ENCODE data around the gene GMDS. TPM values are rescaled to one million over a fixed set of nuclear protein-coding genes. Genes with fewer than 3 reads are reported as not detected.

Gene GMDS
- polyA plus RNA-seq, 1 of the 3 experiments (the other 2 are of a cell fraction): 12.3 TPM

DNA sequence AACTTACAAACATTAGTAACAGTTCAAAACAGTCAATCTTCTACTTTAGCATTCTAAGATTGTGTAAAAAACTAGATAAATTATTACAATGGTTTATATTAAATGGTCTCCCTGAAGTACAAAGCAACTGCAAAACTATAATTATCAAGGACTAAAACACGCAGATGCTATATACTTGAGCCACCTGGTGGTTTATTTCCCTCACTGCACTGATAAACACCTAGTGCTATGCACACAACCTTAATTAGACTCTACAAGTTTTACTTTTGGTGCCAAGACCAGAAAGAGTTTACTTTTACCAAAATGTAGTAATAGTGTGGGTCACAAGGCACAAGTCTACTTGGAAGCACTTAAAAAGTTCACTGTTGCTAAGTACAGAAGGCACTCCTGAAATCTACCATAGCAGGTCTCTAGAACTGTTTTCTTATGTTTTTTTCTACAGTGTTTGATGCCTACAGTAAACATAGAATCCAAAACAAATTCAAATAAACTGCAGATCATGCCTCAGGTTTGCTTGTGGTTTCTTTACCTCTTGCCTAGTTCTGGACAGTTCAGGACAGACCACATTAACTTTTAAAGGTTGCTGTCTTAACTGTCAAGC, 49.2 kb downstream of the GMDS start:
- no peak for TF ChIP-seq NRF1 (IDR thresholded peaks at IDR 0.05; ENCODE audit: low read depth, low read length)
- TF ChIP-seq, protein P1, sequence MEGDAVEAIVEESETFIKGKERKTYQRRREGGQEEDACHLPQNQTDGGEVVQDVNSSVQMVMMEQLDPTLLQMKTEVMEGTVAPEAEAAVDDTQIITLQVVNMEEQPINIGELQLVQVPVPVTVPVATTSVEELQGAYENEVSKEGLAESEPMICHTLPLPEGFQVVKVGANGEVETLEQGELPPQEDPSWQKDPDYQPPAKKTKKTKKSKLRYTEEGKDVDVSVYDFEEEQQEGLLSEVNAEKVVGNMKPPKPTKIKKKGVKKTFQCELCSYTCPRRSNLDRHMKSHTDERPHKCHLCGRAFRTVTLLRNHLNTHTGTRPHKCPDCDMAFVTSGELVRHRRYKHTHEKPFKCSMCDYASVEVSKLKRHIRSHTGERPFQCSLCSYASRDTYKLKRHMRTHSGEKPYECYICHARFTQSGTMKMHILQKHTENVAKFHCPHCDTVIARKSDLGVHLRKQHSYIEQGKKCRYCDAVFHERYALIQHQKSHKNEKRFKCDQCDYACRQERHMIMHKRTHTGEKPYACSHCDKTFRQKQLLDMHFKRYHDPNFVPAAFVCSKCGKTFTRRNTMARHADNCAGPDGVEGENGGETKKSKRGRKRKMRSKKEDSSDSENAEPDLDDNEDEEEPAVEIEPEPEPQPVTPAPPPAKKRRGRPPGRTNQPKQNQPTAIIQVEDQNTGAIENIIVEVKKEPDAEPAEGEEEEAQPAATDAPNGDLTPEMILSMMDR (IDR thresholded peaks at IDR 0.05): peak; percentile 82
- no peak for TF ChIP-seq ELF1 (IDR thresholded peaks at IDR 0.05)
- no peak for TF ChIP-seq POLR2AphosphoS5 (IDR thresholded peaks at IDR 0.05; ENCODE audit: low read depth, low read length)
- TF ChIP-seq GABPA (IDR thresholded peaks at IDR 0.05; ENCODE audit: low read depth): no peak
- TF ChIP-seq SMC3 (IDR thresholded peaks at IDR 0.05; ENCODE audit: low read depth, low read length): peak; percentile 86
- TF ChIP-seq TCF12 (IDR thresholded peaks at IDR 0.05): no peak
- TF ChIP-seq RAD21 (IDR thresholded peaks at IDR 0.05; ENCODE audit: low read length): peak; percentile 86
- TF ChIP-seq YY1 (IDR thresholded peaks at IDR 0.05; ENCODE audit: low read depth): no peak
- no peaks in the 10 kb centered on the region for H3K9me3 ChIP-seq
- 20% methylated on average over 1 of the region's 1 CpG for WGBS (ENCODE audit: low lambda C conversion rate)

DNA sequence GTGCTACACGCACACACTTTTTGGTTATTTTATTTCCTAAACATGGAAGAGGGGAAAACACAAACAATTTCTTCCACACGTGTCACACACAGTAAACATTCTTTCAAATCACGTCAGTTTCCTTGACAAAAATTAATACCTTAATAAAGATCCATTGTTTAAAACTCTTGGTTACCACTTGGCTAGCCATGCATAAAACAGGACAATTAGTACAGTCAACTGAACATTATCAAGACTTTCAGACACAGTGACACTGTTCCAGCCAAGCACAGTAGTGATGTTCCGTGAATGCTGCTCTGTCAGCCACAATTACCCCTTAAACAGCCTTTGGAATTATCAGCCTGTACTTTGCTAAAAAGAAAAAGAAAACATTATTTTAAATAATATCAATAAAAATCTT, 50.8 kb downstream of the GMDS start:
- H3K27me3 ChIP-seq (ENCODE audit: insufficient read depth): no peaks in the 10 kb centered on the region
- DNase-seq: no peak
- TF ChIP-seq NRF1 (IDR thresholded peaks at IDR 0.05; ENCODE audit: low read depth, low read length) (no peak), NFIC (IDR thresholded peaks at IDR 0.05; ENCODE audit: borderline replicate concordance) (no peak), ELF1 (IDR thresholded peaks at IDR 0.05) (no peak), MXI1 (IDR thresholded peaks at IDR 0.05; ENCODE audit: low read depth, low read length) (no peak)
- ChIA-PET CTCF (interaction anchor here (0.8 to 1.8 kb wide), 7 partner anchors 33 to 599 kb away, joined by 3 to 11 read pairs (median 3); no protein-coding TSS in a partner anchor), POLR2A (no interaction called here)
- H3K9me3 ChIP-seq: no peaks in the 10 kb centered on the region
- H3K27ac ChIP-seq (ENCODE audit: low read depth in 2 of 2, low read length in 1 of 2): no peak overlapping the region
- H3K36me3 ChIP-seq (replicated peaks in 1 of 2; ENCODE audit: control insufficient read depth in 1 of 2, insufficient read depth in 2 of 2, low read length in 1 of 2): no peaks in the 10 kb centered on the region
- H3F3A ChIP-seq (replicated peaks; ENCODE audit: insufficient read depth): no peaks in the 10 kb centered on the region
- no peak overlapping the region for H3K4me3 ChIP-seq (ENCODE audit: low read depth in 2 of 2, low read length in 1 of 2)
- no peaks in the 10 kb centered on the region for H4K20me1 ChIP-seq (ENCODE audit: insufficient read depth)
- WGBS (ENCODE audit: low lambda C conversion rate): 97% methylated on average over 4 of the region's 4 CpGs
- no peaks in the 10 kb centered on the region for H3K79me2 ChIP-seq (ENCODE audit: insufficient read depth)
- H3K4me1 ChIP-seq (ENCODE audit: control insufficient read depth in 1 of 2, insufficient read depth in 2 of 2, low read depth in 1 of 2, low read length in 1 of 2): peaks cover 8 to 13% of the 10 kb centered on the region in 2 experiments
- H3K9me2 ChIP-seq: no peaks in the 10 kb centered on the region
- no peak overlapping the region for H2AFZ ChIP-seq (ENCODE audit: low read depth)
- no peak overlapping the region for H3K4me2 ChIP-seq
- no peak overlapping the region for H3K9ac ChIP-seq

More for the DNA sequence above, 49.2 kb downstream of the GMDS start:
- H3K4me2 ChIP-seq: no peak overlapping the region
- CTCF ChIA-PET: interaction anchor here (0.6 to 3.9 kb wide), 9 partner anchors 8 to 601 kb away, joined by 3 to 41 read pairs (median 4); no protein-coding TSS in a partner anchor
- no peaks in the 10 kb centered on the region for H3K9me2 ChIP-seq
- H3K79me2 ChIP-seq (ENCODE audit: insufficient read depth): no peaks in the 10 kb centered on the region
- no peaks in the 10 kb centered on the region for H3K27me3 ChIP-seq (ENCODE audit: insufficient read depth)
- peak; percentile 57 for DNase-seq
- H3F3A ChIP-seq (replicated peaks; ENCODE audit: insufficient read depth): no peaks in the 10 kb centered on the region
- H4K20me1 ChIP-seq (ENCODE audit: insufficient read depth): no peaks in the 10 kb centered on the region
- no peak overlapping the region for H2AFZ ChIP-seq (ENCODE audit: low read depth)
- H3K4me1 ChIP-seq (ENCODE audit: control insufficient read depth in 1 of 2, insufficient read depth in 2 of 2, low read depth in 1 of 2, low read length in 1 of 2): peaks cover 8 to 13% of the 10 kb centered on the region in 2 experiments
- no peak overlapping the region for H3K9ac ChIP-seq
- H3K4me3 ChIP-seq (ENCODE audit: low read depth in 2 of 2, low read length in 1 of 2): no peak overlapping the region
- POLR2A ChIA-PET: no interaction called here
- H3K27ac ChIP-seq (ENCODE audit: low read depth in 2 of 2, low read length in 1 of 2): peak overlapping the region in 1 of 2 experiments; percentile 22; a peak in 1 of 4 replicates
- no peaks in the 10 kb centered on the region for H3K36me3 ChIP-seq (replicated peaks in 1 of 2; ENCODE audit: control insufficient read depth in 1 of 2, insufficient read depth in 2 of 2, low read length in 1 of 2)

Data from SK-N-SH (cell line).